IPS-NIHi7 (cell line): ENCODE data around the gene ACAP2.
"Not testable (repeated sequence)": the region's sequence is repeated elsewhere in the genome, so short reads cannot be mapped to it uniquely, and the experiment has no call there.

Source experiments
- DNase-seq: peaks from one replicate; pipeline ENCODE4 v3.0.0; 2012; ENCODE audit warnings: mixed read lengths; ENCODE audit errors: extremely low spot score

ACAP2 gene, protein sequence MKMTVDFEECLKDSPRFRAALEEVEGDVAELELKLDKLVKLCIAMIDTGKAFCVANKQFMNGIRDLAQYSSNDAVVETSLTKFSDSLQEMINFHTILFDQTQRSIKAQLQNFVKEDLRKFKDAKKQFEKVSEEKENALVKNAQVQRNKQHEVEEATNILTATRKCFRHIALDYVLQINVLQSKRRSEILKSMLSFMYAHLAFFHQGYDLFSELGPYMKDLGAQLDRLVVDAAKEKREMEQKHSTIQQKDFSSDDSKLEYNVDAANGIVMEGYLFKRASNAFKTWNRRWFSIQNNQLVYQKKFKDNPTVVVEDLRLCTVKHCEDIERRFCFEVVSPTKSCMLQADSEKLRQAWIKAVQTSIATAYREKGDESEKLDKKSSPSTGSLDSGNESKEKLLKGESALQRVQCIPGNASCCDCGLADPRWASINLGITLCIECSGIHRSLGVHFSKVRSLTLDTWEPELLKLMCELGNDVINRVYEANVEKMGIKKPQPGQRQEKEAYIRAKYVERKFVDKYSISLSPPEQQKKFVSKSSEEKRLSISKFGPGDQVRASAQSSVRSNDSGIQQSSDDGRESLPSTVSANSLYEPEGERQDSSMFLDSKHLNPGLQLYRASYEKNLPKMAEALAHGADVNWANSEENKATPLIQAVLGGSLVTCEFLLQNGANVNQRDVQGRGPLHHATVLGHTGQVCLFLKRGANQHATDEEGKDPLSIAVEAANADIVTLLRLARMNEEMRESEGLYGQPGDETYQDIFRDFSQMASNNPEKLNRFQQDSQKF

GRCh38 chr3:195442573-195443390 is at the start of gene ACAP2:
ACAP2 (minus strand) TSS chr3:195443020; CDS start chr3:195442847, 173 bp downstream.
- DNase-seq = peak; percentile 100

DNA sequence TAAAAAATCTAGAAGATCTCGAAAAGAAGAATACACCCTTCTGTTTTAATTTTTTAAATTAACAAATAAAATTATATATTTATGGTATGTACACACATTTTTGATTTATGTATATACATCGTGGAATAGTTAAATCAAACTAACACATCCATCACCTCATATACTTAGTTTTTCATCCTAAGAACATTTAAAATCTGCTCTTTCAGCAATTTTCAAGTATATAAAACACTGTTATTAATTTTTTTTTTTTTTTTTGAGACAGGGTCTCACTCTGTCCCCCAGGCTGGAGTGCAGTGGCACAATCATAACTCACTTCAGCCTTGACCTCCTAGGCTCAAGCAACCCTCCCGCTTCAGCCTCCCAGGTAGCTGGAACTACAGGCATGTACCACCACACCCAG is 32.8 kb upstream of the ACAP2 start:
- DNase-seq = no peak

GRCh38 chr3:195475116-195475515 is 32.3 kb upstream of the ACAP2 start:
- not testable (repeated sequence) for DNase-seq

GRCh38 chr3:195468841-195469240 is 26.0 kb upstream of the ACAP2 start:
- no peak for DNase-seq

DNA sequence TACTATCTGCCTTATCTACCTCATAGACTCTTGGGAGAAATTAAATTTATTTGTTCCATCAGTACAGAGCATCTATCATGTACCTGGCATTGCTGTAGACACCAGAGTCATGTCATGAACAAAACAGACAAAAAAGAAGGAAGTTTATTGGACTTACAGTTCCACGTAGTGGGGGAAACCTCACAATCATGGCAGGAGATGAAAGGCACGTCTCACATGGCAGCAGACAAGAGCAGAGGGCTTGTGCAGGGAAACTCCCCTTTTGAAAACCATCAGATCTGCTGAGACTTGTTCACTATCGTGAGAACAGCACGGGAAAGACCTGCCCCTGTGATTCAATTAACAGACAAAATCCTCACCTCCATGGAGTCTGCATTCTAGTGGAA is 25.6 kb upstream of the ACAP2 start:
- no peak for DNase-seq

DNA sequence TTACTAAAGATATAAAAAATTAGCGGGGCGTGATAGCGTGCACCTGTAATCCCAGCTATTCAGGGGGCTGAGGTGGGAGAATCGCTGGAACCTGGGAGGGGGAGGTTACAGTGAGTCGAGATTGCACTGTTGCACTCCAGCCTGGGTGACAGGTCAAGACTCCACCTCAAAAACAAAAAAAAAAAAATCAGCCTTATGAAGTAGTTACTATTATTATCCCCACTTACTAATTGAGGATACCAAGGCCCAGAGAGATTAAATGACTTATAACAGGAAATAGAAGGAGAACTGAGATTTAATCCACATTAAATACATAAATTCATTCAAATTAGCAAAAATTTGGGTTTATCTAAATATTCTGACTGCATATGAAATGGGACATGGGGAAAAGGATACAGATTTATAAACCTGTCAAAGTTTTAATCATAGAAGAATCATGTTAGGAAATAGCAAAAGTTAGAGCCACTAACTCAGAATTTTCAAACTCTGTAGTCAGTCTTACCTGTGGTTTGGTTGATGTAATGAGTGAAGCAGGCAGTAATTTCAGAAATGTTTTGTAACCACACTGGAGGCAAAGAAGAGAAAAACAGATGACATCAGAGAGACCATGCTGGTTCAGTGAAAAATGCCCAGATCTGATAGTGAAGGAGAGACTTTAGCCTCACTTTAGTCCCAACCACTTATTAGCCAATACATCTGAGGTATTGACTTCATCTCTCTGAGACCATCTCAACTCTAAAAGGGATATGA is 25.0 kb upstream of the ACAP2 start:
- DNase-seq = no peak

GRCh38 chr3:195466251-195466650 is 23.4 kb upstream of the ACAP2 start:
- no peak for DNase-seq

GRCh38 chr3:195462922-195463321 is 20.1 kb upstream of the ACAP2 start:
- DNase-seq = not testable (repeated sequence)

DNA sequence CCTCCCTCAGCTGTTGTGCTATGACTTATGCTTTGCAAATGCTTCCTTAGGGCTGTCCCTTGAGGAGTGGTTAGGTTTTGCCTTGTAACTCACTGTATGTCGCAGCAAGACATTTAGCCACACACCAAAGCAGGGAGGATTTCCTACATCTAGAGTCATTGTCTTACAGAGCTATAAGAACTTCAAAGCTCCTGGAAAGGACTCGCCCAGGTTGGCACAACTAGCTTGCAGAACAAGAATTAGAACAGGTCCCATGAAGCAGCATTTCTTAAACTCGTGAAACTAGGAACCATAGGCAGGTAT is 19.4 kb upstream of the ACAP2 start:
- DNase-seq = no peak

DNA sequence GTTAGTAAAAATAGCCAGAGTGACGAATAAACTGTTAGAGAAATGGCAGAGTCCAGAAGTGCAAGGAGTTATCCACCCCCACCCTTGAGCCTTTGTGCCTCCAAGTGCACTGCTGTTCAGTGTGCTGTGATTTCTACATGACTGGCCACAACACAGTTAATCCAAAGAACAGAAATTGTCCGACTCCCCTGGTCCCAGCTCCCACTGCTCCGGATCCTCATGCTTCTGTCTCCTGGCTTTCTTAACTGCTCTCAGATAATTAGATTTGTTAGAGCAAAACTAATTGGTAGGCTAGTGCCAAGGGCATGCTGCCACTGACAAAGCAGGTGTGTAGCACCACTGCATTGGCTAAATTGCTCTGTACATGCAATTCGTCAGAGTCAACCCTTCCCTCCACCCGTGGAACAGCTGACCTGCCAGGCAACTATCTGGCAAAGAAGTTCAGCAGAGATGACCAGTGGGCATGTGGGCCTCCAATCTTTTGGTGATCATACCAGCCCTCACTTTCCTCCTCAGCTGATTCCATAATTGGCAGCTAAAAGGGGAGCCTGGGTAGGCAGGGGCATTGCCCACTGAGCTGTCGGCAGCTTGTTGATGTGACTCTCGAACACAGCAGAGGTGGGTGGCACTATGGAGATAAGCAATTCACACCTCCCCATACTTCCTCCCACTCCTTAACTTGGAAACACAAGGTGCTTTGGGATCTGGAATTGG is 18.9 kb upstream of the ACAP2 start:
- DNase-seq = peak; percentile 20

GRCh38 chr3:195460091-195460713 is 17.4 kb upstream of the ACAP2 start:
- DNase-seq = no peak

GRCh38 chr3:195458316-195458717 is 15.5 kb upstream of the ACAP2 start:
- no peak for DNase-seq

GRCh38 chr3:195455789-195456188 is 13.0 kb upstream of the ACAP2 start:
- DNase-seq = no peak

- DNase-seq = no peak
Observed at GRCh38 chr3:195453236-195453635, 10.4 kb upstream of the ACAP2 start.

GRCh38 chr3:195451373-195452015 is 8.7 kb upstream of the ACAP2 start:
- no peak for DNase-seq

DNA sequence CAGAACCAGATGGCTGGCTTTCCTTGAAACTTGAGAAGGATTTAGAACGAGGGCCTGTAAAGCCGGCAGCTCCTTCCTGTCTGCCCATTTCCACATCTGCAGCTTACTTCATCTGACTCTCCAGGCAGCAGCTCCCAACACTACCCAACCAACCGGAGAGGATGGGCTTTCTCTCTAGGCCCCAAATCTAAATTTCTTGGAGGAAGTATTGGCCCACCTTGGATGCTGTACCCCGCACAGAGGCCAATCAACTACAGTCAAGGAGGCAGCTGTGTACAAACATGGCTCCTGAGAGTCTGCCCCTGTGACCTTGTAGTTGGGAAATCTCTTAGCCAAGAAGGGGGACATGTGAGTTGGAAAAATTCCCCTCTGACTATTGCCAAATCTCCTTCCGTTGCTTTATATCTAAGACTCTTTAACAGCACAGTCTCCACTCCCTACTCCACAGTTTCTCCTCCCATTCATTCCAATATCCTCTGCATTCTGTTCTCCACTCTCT is 8.0 kb upstream of the ACAP2 start:
- no peak for DNase-seq

DNA sequence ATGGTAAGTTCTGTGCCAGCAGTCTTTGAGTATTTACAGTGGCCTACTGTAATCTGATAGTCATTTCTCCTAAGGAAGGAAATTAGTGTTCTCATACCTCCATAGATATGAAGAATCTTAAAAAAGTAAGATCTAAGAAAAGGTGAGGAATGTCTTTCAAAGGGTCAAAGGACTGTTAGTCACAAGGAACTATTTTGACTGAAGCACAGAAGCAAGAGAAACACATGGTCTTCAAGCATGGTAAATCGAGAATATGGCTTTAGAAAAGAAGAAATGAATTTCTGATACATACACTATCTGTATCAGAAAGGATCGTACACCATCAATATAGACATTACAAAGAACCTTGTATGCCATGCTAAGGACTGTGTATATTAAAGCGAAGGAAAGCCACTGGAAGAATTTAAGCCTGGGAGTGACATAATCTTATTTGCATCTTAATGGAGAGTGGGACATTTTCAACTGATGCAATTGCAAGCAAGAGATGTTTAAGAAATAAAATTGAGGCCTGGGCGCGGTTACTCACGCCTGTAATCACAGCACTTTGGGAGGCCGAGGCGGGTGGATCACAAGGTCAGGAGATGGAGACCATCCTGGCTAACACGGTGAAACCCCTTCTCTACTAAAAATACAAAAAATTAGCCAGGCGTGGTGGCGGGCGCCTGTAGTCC is 5.5 kb upstream of the ACAP2 start:
- DNase-seq = no peak

GRCh38 chr3:195447201-195447600 is 4.4 kb upstream of the ACAP2 start:
- DNase-seq = no peak

- no peak for DNase-seq
Observed at GRCh38 chr3:195446359-195446758, 3.5 kb upstream of the ACAP2 start.
